ENCODE data around the gene TAB2. TPM values are rescaled to one million over a fixed set of nuclear protein-coding genes. Genes with fewer than 3 reads are reported as not detected.

Gene TAB2
- total and polyA plus RNA-seq, 2 of the 8 experiments (the other 6 are each of a cell fraction or from before 2014, with no cell fraction given) = 40.4 to 63.0 TPM

DNA sequence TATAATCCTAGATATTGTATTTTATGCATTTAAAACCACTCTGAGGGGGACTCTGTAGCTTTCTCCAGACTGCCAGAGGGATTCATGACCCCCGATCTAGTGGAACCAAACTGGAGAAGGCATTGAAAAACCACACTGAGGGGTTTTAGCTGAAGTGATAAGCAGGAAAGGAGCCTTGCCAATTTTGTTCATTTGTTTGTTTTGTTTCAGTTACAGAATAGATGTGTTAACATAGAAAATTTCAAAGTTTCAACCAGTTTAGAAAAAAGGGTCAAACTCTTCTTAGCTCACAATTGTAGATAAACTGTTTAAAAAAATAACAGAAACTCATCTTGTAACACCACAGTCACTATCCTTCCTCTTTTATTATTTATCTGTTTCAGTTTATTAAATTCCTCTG, 19.8 kb downstream of the TAB2 start (continued):
- TF ChIP-seq, protein P1, sequence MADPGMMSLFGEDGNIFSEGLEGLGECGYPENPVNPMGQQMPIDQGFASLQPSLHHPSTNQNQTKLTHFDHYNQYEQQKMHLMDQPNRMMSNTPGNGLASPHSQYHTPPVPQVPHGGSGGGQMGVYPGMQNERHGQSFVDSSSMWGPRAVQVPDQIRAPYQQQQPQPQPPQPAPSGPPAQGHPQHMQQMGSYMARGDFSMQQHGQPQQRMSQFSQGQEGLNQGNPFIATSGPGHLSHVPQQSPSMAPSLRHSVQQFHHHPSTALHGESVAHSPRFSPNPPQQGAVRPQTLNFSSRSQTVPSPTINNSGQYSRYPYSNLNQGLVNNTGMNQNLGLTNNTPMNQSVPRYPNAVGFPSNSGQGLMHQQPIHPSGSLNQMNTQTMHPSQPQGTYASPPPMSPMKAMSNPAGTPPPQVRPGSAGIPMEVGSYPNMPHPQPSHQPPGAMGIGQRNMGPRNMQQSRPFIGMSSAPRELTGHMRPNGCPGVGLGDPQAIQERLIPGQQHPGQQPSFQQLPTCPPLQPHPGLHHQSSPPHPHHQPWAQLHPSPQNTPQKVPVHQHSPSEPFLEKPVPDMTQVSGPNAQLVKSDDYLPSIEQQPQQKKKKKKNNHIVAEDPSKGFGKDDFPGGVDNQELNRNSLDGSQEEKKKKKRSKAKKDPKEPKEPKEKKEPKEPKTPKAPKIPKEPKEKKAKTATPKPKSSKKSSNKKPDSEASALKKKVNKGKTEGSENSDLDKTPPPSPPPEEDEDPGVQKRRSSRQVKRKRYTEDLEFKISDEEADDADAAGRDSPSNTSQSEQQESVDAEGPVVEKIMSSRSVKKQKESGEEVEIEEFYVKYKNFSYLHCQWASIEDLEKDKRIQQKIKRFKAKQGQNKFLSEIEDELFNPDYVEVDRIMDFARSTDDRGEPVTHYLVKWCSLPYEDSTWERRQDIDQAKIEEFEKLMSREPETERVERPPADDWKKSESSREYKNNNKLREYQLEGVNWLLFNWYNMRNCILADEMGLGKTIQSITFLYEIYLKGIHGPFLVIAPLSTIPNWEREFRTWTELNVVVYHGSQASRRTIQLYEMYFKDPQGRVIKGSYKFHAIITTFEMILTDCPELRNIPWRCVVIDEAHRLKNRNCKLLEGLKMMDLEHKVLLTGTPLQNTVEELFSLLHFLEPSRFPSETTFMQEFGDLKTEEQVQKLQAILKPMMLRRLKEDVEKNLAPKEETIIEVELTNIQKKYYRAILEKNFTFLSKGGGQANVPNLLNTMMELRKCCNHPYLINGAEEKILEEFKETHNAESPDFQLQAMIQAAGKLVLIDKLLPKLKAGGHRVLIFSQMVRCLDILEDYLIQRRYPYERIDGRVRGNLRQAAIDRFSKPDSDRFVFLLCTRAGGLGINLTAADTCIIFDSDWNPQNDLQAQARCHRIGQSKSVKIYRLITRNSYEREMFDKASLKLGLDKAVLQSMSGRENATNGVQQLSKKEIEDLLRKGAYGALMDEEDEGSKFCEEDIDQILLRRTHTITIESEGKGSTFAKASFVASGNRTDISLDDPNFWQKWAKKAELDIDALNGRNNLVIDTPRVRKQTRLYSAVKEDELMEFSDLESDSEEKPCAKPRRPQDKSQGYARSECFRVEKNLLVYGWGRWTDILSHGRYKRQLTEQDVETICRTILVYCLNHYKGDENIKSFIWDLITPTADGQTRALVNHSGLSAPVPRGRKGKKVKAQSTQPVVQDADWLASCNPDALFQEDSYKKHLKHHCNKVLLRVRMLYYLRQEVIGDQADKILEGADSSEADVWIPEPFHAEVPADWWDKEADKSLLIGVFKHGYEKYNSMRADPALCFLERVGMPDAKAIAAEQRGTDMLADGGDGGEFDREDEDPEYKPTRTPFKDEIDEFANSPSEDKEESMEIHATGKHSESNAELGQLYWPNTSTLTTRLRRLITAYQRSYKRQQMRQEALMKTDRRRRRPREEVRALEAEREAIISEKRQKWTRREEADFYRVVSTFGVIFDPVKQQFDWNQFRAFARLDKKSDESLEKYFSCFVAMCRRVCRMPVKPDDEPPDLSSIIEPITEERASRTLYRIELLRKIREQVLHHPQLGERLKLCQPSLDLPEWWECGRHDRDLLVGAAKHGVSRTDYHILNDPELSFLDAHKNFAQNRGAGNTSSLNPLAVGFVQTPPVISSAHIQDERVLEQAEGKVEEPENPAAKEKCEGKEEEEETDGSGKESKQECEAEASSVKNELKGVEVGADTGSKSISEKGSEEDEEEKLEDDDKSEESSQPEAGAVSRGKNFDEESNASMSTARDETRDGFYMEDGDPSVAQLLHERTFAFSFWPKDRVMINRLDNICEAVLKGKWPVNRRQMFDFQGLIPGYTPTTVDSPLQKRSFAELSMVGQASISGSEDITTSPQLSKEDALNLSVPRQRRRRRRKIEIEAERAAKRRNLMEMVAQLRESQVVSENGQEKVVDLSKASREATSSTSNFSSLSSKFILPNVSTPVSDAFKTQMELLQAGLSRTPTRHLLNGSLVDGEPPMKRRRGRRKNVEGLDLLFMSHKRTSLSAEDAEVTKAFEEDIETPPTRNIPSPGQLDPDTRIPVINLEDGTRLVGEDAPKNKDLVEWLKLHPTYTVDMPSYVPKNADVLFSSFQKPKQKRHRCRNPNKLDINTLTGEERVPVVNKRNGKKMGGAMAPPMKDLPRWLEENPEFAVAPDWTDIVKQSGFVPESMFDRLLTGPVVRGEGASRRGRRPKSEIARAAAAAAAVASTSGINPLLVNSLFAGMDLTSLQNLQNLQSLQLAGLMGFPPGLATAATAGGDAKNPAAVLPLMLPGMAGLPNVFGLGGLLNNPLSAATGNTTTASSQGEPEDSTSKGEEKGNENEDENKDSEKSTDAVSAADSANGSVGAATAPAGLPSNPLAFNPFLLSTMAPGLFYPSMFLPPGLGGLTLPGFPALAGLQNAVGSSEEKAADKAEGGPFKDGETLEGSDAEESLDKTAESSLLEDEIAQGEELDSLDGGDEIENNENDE (IDR thresholded peaks at IDR 0.05; ENCODE audit: insufficient replicate concordance, low read length) = no peak
- TF ChIP-seq EP300 (IDR thresholded peaks at IDR 0.05; ENCODE audit: borderline replicate concordance in 1 of 2, low read depth in 2 of 2, low read length in 2 of 2) (no peak), TEAD4 (IDR thresholded peaks at IDR 0.05; ENCODE audit: low read depth, low read length) (no peak), SUZ12 (IDR thresholded peaks at IDR 0.05; ENCODE audit: low read length) (no peak), RNF2 (IDR thresholded peaks at IDR 0.05; ENCODE audit: borderline replicate concordance, low read depth, low read length, missing control alignments, poor library complexity, severe bottlenecking) (no peak), SRF (IDR thresholded peaks at IDR 0.05; ENCODE audit: low read depth, low read length) (no peak), HDAC2 (IDR thresholded peaks at IDR 0.05; ENCODE audit: borderline replicate concordance in 1 of 2, low read depth in 2 of 2, low read length in 2 of 2) (no peak), TAF7 (optimal IDR thresholded peaks at IDR 0.05; ENCODE audit: borderline replicate concordance, low read depth, low read length) (no peak), SP2 (IDR thresholded peaks at IDR 0.05; ENCODE audit: low read length) (no peak), CBX5 (IDR thresholded peaks at IDR 0.05; ENCODE audit: low read depth, low read length) (no peak), KDM5A (IDR thresholded peaks at IDR 0.05; ENCODE audit: low read length) (no peak)
